Embryonic facial prominence (tissue), 1 donor: ENCODE measurements around the gene PARD3.
"Not testable (repeated sequence)": the region's sequence is repeated elsewhere in the genome, so short reads cannot be mapped to it uniquely, and the experiment has no call there.

Source experiments
- DNase-seq: peaks from one replicate; pipeline ENCODE4 v3.0.0-alpha.2; 2016; ENCODE audit errors: extremely low spot score

The PARD3 gene

GRCh38 chr10:34766811-34767494 lies 48.1 kb downstream of the PARD3 start:
- DNase-seq: no peak

GRCh38 chr10:34766266-34766600 lies 48.9 kb downstream of the PARD3 start:
- no peak for DNase-seq

- DNase-seq: no peak
These were observed 50.6 kb downstream of the PARD3 start for GRCh38 chr10:34764472-34764946.

DNA sequence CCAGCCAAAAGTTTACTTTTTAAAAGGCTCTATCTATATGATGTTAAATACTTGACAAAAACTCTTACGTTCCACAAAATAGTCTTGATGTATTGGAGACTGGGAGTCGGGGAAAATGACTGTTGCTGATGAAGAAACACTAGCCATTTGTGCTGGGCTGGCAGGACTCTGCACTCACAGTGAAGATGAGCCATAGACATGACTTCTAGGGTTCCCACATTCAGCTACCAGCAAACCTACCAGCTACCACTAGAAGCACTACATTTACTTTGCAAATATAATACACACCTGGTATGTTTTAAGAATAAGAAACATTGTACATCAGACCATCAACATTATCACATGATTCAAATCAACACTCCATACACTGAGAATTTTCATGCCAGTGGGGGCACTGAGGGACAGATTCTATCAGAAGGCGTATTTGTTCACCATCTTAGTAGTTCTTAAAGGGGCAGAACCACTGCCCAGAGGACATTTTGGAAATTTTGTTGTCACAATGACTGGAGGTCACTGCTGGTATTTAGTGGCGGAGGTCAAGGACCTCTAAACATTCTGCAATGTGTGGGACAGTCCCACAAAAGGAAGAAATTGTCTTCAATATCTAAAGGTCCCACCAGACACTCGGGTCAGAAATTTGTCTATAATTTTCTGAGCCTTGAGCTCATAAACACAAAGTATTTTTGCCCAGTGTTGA lies 52.3 kb downstream of the PARD3 start:
- no peak for DNase-seq

DNA sequence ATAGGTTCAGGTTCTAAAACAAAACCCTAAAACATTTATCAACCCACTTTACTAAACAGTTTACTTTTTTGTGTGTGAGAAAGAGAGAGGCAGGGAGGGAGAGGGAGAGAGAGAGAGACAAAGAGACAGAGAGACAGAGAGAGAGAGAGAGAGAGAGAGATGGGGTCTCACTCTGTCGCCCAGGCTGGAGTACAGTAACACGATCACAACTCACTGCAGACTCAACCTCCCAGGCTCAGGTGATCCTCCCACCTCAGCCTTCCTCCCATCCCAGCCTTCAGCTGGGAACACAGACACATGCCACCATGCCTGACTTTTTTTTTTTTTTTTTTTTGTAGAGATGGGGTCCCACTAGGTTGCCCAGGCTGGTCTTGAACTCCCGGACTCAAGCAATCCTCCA lies 52.9 kb downstream of the PARD3 start:
- no peak for DNase-seq

- DNase-seq: no peak
These were observed 53.6 kb downstream of the PARD3 start for GRCh38 chr10:34761453-34761852.

- no peak for DNase-seq
These were observed 54.5 kb downstream of the PARD3 start for GRCh38 chr10:34760606-34761005.

DNA sequence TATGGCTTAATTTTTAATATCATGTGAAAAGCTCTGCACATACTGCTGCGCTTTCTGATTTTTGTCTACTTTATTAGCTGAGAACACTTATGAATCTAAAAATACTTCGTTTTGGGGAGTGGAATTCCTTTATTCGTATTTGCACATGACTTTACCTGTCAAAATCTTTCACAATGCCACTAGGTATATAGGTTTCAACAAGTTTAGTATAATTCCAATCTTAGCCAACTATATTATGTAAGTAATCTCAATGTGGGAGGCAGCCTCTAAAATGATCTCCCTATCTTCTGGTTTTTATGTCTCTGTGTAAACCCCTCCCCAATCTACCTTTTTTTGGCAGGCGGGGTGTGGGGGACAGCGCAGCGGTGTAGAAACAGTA lies 55.3 kb downstream of the PARD3 start:
- no peak for DNase-seq

GRCh38 chr10:34759161-34759836 lies 55.8 kb downstream of the PARD3 start:
- no peak for DNase-seq

- DNase-seq: no peak
These were observed 56.6 kb downstream of the PARD3 start for GRCh38 chr10:34758447-34758996.

DNA sequence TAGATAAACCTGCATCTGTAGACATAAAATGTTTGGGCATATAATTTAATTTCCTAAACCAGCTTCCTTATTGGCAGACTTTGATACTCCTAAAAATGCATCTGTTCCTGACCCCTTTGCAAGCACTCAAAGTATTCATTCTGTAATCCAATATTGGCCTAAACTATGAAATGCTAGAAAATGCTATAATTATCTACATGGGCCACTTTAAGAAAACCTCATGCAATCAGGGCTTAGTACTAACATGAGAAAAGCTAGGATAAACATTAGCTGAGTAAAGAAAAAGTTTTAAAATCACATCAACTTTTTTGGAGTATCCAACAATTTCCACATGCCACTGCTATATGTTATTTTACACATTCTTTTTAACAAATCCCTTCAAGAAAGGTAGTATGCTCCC lies 57.2 kb downstream of the PARD3 start:
- no peak for DNase-seq

DNA sequence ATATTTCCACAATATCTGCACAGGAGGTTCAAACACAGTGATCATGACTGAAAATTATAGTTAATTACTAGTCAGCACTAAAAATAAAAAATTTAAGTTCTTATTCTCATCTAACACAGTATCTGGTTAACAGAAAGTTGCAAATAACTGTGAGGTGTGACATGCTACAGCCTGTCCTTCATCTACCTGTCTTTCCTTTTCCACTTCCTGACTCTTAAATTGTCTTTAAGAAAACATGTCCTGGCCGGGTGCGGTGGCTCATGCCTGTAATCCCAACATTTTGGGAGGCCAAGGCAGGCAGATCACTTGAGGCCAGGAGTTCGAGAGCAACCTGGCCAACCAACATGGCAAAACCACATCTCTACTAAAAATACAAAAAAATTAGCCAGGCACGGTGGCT lies 57.9 kb downstream of the PARD3 start:
- DNase-seq: not testable (repeated sequence)

GRCh38 chr10:34756584-34756983 lies 58.5 kb downstream of the PARD3 start:
- no peak for DNase-seq

- no peak for DNase-seq
These were observed 61.9 kb downstream of the PARD3 start for GRCh38 chr10:34753014-34753757.

GRCh38 chr10:34751272-34751671 lies 63.8 kb downstream of the PARD3 start:
- no peak for DNase-seq

GRCh38 chr10:34750795-34751194 lies 64.3 kb downstream of the PARD3 start:
- not testable (repeated sequence) for DNase-seq

DNA sequence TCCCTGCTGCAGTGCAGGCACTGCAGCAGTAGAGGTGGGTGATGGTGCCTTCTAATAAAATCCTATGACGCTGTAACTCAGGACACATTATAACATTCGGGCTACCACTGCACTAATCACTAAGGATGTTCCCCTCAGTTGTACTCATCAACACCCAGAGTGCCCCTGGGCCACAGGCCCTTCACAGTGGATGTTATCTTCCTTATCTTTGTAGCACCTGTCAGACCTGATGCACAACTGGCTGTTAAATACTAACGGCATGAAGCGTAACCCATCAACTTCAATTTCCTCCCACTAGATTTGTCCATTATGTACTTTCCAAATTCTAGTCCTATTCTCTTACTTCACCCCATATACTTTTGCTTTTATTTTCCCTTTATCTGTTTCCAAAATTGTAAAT lies 66.3 kb downstream of the PARD3 start:
- no peak for DNase-seq

- DNase-seq: no peak
These were observed 66.7 kb downstream of the PARD3 start for GRCh38 chr10:34748357-34748756.

DNA sequence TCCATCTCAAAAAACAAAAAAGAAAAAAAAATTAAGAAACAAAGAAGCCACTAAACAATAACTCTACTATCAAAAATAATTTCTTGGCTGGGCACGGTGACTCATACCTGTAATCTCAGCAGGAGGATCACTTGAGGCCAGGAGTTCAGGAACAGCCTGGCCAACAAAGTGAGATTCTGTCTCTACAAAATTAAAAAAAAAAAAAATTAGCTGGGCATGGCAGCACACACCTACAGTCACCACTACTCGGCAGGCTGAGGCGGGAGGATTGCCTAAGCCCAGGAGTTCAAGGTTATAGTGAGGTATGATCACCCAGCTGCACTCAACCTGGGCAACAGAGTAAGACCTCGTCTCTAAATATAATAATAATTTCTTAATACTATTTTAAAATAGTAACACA lies 69.0 kb downstream of the PARD3 start:
- DNase-seq: no peak

DNA sequence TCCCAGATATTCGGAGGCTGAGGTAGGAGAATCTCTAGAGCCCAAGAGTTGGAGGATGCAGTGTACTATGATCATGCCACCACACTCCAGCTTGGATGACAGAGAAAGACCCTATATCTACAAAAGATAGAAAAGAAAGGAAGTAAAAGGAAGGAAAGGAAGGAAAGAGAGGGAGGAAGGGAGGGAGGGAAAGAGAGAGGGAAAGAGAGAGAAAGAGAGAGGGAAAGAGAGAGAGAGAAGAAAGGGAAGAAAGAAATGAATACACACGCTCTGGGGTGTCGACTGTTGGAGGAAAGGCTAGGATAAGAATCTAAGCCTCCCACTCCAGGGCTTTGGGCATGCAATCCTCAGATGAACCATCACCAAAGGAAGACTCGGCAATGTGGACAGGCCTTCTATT lies 69.9 kb downstream of the PARD3 start:
- DNase-seq: no peak

GRCh38 chr10:34744590-34744989 lies 70.5 kb downstream of the PARD3 start:
- DNase-seq: no peak

GRCh38 chr10:34743814-34744213 lies 71.3 kb downstream of the PARD3 start:
- DNase-seq: no peak
